Transverse colon (tissue), 4 donors: Measurements from ENCODE around the gene NKX1-1. TPM values are rescaled to one million over a fixed set of nuclear protein-coding genes. Genes with fewer than 3 reads are reported as not detected.

Source experiments
- DNase-seq: peaks from one replicate; pipeline ENCODE4 v3.0.0-alpha.2; 2019
- H3K27ac ChIP-seq, 4 donors: fragments of 200-600 bp; sonication (generic); 2 replicates each; pipeline ENCODE4 v1.5.1; 2016 to 2018; ENCODE audit warnings: inconsistent platforms in 4 of 4
- H3K27me3 ChIP-seq: fragments of 200-600 bp; sonication (generic); 2 replicates; pipeline ENCODE4 v1.5.1; 2017; ENCODE audit warnings: inconsistent platforms
- H3K36me3 ChIP-seq, 4 donors: fragments of 200-600 bp; sonication (generic); 2 replicates each; pipeline ENCODE4 v1.5.1; 2017 to 2019; ENCODE audit warnings: inconsistent platforms in 4 of 4
- H3K4me1 ChIP-seq, 4 donors: fragments of 200-600 bp; sonication (generic); 2 replicates each; pipeline ENCODE4 v1.5.1; 2017 to 2020; ENCODE audit warnings: inconsistent platforms in 4 of 4
- H3K4me3 ChIP-seq, 4 donors: fragments of 200-600 bp; sonication (generic); 1 replicate in 1 of 4; 2 replicates in 3 of 4; pipeline versions ENCODE4 v1.5.1 to v1.6.1; 2017 to 2019; ENCODE audit warnings: inconsistent platforms in 4 of 4
- H3K9me3 ChIP-seq, 2 donors: fragments of 200-600 bp; sonication (generic); 2 replicates each; pipeline ENCODE4 v1.5.1; 2017 to 2019; ENCODE audit warnings: inconsistent platforms in 2 of 2
- EP300 ChIP-seq: sonication (generic); formaldehyde crosslinking; IDR thresholded peaks from one replicate; pipeline ENCODE4 v1.6.1; 2017; ENCODE audit warnings: antibody characterized with exemption, low read depth
- POLR2A ChIP-seq: fragments of 450-650 bp; IDR thresholded peaks from one replicate; pipeline ENCODE4 v1.6.1; 2016; ENCODE audit warnings: antibody characterized with exemption, mild to moderate bottlenecking, moderate library complexity
- POLR2AphosphoS5 ChIP-seq, 3 donors: sonication (generic); formaldehyde crosslinking; IDR thresholded peaks; one replicate each; pipeline ENCODE4 v1.6.1; 2016; ENCODE audit warnings: antibody characterized with exemption in 3 of 3
- WGBS, 2 donors: methylation state at CpG; one replicate each; pipeline ENCODE4 v1.1.5; 2018; ENCODE audit warnings: low coverage in 1 of 2; 5-methylcytosine and 5-hydroxymethylcytosine counted together
- in situ Hi-C, 4 donors: fragments of 200-750 bp; cut with MboI; loops; one replicate each; pipeline versions ENCODE4 v1.15.0 to v1.15.1; 2017; ENCODE audit warnings: low sequenced_read_pairs in 3 of 4, low pct_ligation_motif_present in 1 of 4, low pct_unique_long_range_greater_than_20kb in 1 of 4
- intact Hi-C: fragments of 100-400 bp; cut with DNase I; formaldehyde crosslinking; loops from one replicate; pipeline ENCODE4 v1.15.1; 2023; ENCODE audit warnings: low total_unique reads
- total RNA-seq, 4 donors: library from RNA; depleted of rRNA; stranded (reverse); fragments of >200 nt; gene quantifications; one replicate each; pipeline ENCODE4 v1.1.0, GENCODE V29; 2016
- TF ChIP-seq, protein P1 (sequence below), 5 experiments: fragments of 200-600 bp in 3 of 5; fragments of 450-650 bp in 2 of 5; sonication (generic) in 3 of 5; IDR thresholded peaks; 1 replicate in 2 of 5; 2 replicates in 3 of 5; pipeline ENCODE4 v1.5.1; 2016 to 2017; ENCODE audit warnings: antibody characterized with exemption in 5 of 5, inconsistent platforms in 3 of 5, mild to moderate bottlenecking in 2 of 5, moderate library complexity in 1 of 5

The NKX1-1 gene
- total RNA-seq, 4 donors from 2014 or later = not detected

DNA sequence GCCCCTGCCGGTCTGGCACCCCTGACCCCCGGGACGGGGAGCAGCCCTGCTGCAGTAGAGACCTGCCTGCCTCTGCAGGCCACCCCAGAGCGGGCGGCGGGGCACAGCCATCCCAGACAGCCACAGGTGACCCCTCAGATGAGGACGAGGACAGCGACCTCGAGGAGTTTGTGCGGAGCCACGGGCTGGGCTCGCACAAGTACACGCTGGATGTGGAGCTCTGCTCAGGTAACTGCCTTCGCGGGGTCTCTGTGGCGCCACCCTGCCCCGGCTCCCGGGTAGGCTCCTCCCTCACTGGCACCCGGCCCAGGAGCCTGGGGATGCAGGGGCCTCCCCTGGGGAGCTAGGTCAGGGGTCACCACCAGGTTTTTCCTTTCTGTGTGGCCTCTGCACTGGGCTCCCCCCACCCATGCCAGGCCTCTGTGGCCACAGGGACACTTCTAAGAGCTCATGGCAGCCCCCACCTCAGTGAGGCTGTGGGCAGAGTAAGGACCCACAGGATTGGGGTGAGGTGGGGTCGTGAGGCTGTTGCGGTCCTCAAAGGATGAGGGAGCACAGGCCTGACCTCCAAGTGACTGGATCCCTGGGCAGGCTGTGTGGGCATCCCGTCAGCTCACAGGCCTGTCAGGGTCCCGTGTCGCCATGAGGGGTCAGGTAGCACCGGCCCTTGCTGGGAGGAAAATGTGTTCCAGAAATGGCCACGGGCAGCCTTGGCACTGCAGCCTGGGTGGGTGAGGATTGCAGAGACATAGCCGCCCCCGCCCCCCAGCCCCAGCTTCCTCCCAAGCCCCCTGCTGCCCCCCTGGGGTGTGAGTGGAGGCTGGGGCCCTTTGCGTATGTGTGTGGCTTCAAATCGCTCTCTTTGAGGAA, 52.8 kb downstream of the NKX1-1 start:
- TF ChIP-seq, protein P1, sequence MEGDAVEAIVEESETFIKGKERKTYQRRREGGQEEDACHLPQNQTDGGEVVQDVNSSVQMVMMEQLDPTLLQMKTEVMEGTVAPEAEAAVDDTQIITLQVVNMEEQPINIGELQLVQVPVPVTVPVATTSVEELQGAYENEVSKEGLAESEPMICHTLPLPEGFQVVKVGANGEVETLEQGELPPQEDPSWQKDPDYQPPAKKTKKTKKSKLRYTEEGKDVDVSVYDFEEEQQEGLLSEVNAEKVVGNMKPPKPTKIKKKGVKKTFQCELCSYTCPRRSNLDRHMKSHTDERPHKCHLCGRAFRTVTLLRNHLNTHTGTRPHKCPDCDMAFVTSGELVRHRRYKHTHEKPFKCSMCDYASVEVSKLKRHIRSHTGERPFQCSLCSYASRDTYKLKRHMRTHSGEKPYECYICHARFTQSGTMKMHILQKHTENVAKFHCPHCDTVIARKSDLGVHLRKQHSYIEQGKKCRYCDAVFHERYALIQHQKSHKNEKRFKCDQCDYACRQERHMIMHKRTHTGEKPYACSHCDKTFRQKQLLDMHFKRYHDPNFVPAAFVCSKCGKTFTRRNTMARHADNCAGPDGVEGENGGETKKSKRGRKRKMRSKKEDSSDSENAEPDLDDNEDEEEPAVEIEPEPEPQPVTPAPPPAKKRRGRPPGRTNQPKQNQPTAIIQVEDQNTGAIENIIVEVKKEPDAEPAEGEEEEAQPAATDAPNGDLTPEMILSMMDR (IDR thresholded peaks at IDR 0.05) = no peak
- TF ChIP-seq POLR2AphosphoS5 (IDR thresholded peaks at IDR 0.05) (no peak), EP300 (no peak), POLR2A (no peak)
- DNase-seq = no peak
- Histone ChIP-seq H3K4me1 (peaks cover 3 to 11% (median 7%) of the 10 kb centered on the region in 4 donors), H3K9me3 (no peaks in the 10 kb centered on the region), H3K4me3 (no peak overlapping the region), H3K36me3 (no peaks in the 10 kb centered on the region), H3K27me3 (no peaks in the 10 kb centered on the region), H3K27ac (no peak overlapping the region)
- in situ Hi-C loops = loop anchor here in 3 of 4 donors (10.0 to 25.0 kb wide), 3 partner anchors 219 to 284 kb away; no protein-coding TSS in a partner anchor
- intact Hi-C loops = loop anchor here (5.0 kb wide), 1 partner anchor 221 kb away; no protein-coding TSS in a partner anchor
- whole genome bisulfite sequencing, 2 donors = 88% methylated on average over 26 of the region's 30 CpGs; no CpG with 5 or more reads in 1 of the 2 donors

Other genes with a start within 250 kb of the NKX1-1 start
- 100 to 1,000 TPM in 1 of 4 donors, 10 to 100 TPM in 3; 45.4 to 127 (median 53.1) TPM for gene SPON2, start 233.9 kb downstream of the NKX1-1 start, total RNA-seq
- gene CTBP1, start 157.3 kb downstream of the NKX1-1 start, total RNA-seq = 100 to 1,000 TPM; 183 to 457 (median 243) TPM
- 100 to 1,000 TPM; 114 to 211 (median 168) TPM for gene MAEA, start 116.6 kb downstream of the NKX1-1 start, total RNA-seq
- 100 to 1,000 TPM in 1 of 4 donors, 10 to 100 TPM in 3; 13.5 to 114 (median 34.2) TPM for gene UVSSA, start 59.2 kb downstream of the NKX1-1 start, total RNA-seq